Astrocyte (in vitro differentiated cells and primary cell): ENCODE measurements around the gene KANK2.

ENCODE experiments used
- CTCF ChIP-seq: IDR thresholded peaks from 2 replicates; pipeline ENCODE4 v1.5.1; 2011; ENCODE audit warnings: low read depth, mild to moderate bottlenecking, inconsistent platforms, low read length, moderate library complexity; ENCODE audit not compliant: insufficient read depth
- EZH2 ChIP-seq: IDR thresholded peaks from 2 replicates; pipeline ENCODE4 v1.6.1; 2012; ENCODE audit warnings: mild to moderate bottlenecking, low read length, inconsistent platforms; ENCODE audit not compliant: insufficient read depth

- TF ChIP-seq CTCF (no peak), EZH2 (no peak)
Measured at GRCh38 chr19:11166281-11167142, 30.8 kb downstream of the KANK2 start.
